Neural cell (in vitro differentiated cells): Measurements from ENCODE around the gene TEX35.

Experiments
- CTCF ChIP-seq: fragments of 450-650 bp; IDR thresholded peaks from 2 replicates; pipeline ENCODE4 v1.5.1; 2014; ENCODE audit warnings: antibody characterized with exemption, mild to moderate bottlenecking, moderate library complexity; ENCODE audit not compliant: poor library complexity, severe bottlenecking
- RAD21 ChIP-seq: fragments of 450-650 bp; conservative IDR thresholded peaks from 2 replicates; pipeline ENCODE4 v1.6.1; 2014; ENCODE audit warnings: antibody characterized with exemption, mild to moderate bottlenecking, moderate library complexity

- no peak for TF ChIP-seq CTCF
- no peak for TF ChIP-seq RAD21
These were observed 23.5 kb upstream of the TEX35 start for GRCh38 chr1:178489399-178489798.
